BE2C (cell line): ENCODE data around the gene JAK1.

ENCODE experiments used
- DNase-seq: peaks from one replicate; pipeline ENCODE4 v3.0.0-alpha.2; 2020
- H3K27me3 ChIP-seq: fragments of 250-450 bp; sonication (Bioruptor Pico); 2 replicates; pipeline ENCODE4 v1.5.1; 2020; ENCODE audit warnings: mild to moderate bottlenecking
- H3K36me3 ChIP-seq: fragments of 250-450 bp; sonication (Bioruptor Pico); 2 replicates; pipeline ENCODE4 v1.5.1; 2020; ENCODE audit warnings: mild to moderate bottlenecking
- H3K4me1 ChIP-seq: fragments of 250-450 bp; sonication (Bioruptor Pico); 2 replicates; pipeline ENCODE4 v1.5.1; 2020
- H3K4me3 ChIP-seq: 2 replicates; pipeline ENCODE4 v1.5.1; 2011; ENCODE audit warnings: low read depth, low read length
- H3K9me3 ChIP-seq: fragments of 250-450 bp; sonication (Bioruptor Pico); 2 replicates; pipeline ENCODE4 v1.5.1; 2020
- TF ChIP-seq, protein P1 (sequence below): IDR thresholded peaks from 2 replicates; pipeline ENCODE4 v1.5.1; 2012; ENCODE audit warnings: mild to moderate bottlenecking, low read depth, low read length

JAK1 gene

DNA sequence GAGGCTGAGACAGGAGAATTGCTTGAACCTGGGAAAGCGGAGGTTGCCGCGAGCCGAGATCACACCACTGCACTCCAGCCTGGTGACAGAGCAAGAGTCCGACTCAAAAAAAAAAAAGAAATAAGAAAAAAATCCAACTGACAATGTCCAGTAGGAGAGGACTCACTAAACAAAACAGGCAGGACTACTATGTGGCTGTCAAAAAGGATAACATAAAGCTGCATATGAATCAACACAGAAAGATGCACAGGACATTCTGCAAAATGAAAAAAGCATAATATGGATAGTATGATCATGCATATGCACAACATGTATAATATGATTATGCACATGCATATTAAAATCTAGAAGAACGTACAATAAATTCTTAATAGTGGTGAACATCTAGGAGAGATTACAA lies 80.7 kb downstream of the JAK1 start:
- H3K9me3 ChIP-seq = no peaks in the 10 kb centered on the region
- H3K4me3 ChIP-seq = no peak overlapping the region
- DNase-seq = no peak
- H3K36me3 ChIP-seq = no peaks in the 10 kb centered on the region
- TF ChIP-seq, protein P1, sequence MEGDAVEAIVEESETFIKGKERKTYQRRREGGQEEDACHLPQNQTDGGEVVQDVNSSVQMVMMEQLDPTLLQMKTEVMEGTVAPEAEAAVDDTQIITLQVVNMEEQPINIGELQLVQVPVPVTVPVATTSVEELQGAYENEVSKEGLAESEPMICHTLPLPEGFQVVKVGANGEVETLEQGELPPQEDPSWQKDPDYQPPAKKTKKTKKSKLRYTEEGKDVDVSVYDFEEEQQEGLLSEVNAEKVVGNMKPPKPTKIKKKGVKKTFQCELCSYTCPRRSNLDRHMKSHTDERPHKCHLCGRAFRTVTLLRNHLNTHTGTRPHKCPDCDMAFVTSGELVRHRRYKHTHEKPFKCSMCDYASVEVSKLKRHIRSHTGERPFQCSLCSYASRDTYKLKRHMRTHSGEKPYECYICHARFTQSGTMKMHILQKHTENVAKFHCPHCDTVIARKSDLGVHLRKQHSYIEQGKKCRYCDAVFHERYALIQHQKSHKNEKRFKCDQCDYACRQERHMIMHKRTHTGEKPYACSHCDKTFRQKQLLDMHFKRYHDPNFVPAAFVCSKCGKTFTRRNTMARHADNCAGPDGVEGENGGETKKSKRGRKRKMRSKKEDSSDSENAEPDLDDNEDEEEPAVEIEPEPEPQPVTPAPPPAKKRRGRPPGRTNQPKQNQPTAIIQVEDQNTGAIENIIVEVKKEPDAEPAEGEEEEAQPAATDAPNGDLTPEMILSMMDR = no peak
- no peaks in the 10 kb centered on the region for H3K4me1 ChIP-seq
- no peaks in the 10 kb centered on the region for H3K27me3 ChIP-seq

DNA sequence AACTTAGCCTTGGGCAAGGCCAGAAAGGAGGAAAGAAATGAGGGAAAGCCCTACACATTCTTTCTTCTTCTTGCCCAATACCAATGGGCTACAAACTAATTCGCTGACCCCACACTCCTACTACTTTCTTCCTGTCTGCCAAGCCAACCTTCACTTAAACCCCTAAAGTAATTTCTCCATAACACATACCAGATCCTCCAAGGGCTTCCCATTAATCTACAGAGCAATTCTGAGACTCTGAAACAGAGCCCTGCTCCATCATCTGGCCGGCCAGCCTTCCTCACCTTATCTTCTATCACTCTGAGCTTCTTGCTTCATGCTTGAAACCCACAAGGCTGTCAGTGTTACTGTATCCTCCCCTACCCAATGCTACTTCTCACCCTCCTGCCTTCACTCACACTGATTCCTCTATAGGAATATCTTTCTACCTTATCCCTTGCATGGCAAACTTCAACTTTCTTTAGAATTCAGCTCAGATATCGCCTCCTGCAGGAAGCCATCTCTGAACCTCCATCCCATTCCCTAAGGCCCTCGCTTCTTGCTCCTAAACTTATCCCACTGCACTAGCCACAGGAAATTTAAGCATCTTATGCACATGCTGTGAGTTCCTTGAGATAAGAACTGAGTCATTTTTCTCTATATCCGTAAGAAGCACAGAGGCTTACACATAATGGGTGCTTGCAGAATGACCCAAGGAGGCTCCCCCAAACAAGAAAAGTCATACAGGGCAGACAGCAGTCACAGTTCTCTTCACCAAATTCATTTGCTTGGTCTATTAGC lies 81.9 kb downstream of the JAK1 start:
- Histone ChIP-seq H3K4me3 (no peak overlapping the region), H3K36me3 (no peaks in the 10 kb centered on the region), H3K4me1 (no peaks in the 10 kb centered on the region), H3K27me3 (no peaks in the 10 kb centered on the region), H3K9me3 (no peaks in the 10 kb centered on the region)
- no peak for DNase-seq
- TF ChIP-seq, protein P1 = no peak

DNA sequence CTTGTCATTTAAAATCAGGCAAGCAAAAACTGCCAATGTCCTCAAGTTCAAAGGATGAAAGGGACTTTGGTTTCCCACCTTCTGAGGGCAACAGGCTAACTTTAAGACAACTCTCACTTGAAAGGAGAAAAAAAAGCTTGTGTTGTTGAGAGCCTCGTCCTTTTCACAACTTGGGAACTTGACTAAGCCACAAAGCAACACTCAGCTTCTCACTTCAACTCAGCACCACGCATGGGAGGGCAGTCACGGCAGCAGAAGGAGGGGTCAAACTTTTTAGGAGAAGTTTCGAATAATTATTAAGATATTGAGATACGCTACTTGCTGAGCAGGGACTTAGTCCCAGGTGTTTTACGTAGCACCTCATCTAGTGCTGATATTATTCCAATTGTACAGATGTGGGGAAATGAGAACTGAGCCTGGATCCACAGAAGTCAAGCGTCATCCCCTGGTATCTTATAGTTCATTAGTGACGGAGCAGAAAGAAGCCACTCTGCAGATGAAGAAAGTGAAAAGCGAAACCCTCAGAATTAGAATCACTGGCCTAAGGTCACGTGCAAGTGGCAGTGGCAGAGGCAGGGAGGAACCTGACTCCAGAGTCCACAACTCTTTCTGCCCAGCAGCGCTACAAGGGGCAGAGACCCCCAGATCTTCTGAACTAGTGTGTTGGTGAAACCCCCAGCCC lies 83.6 kb downstream of the JAK1 start:
- DNase-seq = no peak
- no peaks in the 10 kb centered on the region for H3K9me3 ChIP-seq
- H3K27me3 ChIP-seq = no peaks in the 10 kb centered on the region
- no peak overlapping the region for H3K4me3 ChIP-seq
- TF ChIP-seq, protein P1 = no peak
- H3K4me1 ChIP-seq = no peaks in the 10 kb centered on the region
- H3K36me3 ChIP-seq = no peaks in the 10 kb centered on the region

DNA sequence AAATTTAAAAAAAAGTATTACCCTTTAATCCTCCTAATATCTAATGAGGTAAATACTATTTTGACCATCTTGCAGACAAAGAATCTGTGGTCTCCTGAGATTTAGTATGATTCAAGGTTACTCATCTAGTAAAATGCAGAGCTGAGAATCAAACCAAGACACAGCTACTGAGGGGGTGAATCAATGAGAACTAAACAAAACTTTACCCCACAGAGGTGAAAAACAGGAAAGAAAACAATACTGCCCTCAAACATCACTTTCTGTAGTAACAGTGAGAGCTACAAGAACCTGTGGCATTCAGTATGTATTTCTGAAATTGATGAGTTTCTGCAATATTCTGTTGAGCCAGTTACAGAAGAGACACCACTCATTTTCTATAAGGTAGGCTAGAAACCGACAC lies 85.1 kb downstream of the JAK1 start:
- no peaks in the 10 kb centered on the region for H3K9me3 ChIP-seq
- no peaks in the 10 kb centered on the region for H3K4me1 ChIP-seq
- DNase-seq = no peak
- no peaks in the 10 kb centered on the region for H3K27me3 ChIP-seq
- TF ChIP-seq, protein P1 = no peak
- no peaks in the 10 kb centered on the region for H3K36me3 ChIP-seq
- no peak overlapping the region for H3K4me3 ChIP-seq

DNA sequence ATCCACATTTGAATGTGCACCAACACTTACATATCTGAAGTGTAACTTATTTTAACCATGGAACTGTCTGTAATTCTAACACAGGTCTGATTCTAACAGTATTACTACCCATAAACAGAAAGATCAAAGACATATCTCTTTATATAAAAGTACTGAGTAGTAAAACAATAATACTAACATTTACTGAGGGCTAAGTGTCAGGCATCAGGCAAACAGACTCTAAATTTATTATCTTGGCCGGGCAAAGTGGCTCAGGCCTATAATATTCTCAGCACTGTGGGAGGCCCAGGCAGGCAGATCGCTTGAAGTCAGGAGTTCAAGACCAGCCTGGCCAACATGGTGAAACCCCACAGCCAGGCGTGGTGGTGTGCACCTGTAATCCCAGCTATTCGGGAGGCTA lies 85.9 kb downstream of the JAK1 start:
- Histone ChIP-seq H3K27me3 (no peaks in the 10 kb centered on the region), H3K36me3 (no peaks in the 10 kb centered on the region)

More for the DNA sequence above, 85.9 kb downstream of the JAK1 start:
- H3K4me1 ChIP-seq = no peaks in the 10 kb centered on the region; the same call in 1 of the 2 replicates
- no peak for DNase-seq
- TF ChIP-seq, protein P1 = no peak
- H3K4me3 ChIP-seq = no peak overlapping the region
- H3K9me3 ChIP-seq = no peaks in the 10 kb centered on the region
